GM18873 (cell line): Measurements from ENCODE around the gene NR4A1.

Source experiments
- ATAC-seq: cut with Tn5 transposase; IDR thresholded peaks from one replicate; pipeline ENCODE4 v1.9.1; 2021; ENCODE audit warnings: mild to moderate bottlenecking, moderate library complexity, moderate number of reproducible peaks; ENCODE audit not compliant: unreplicated experiment, low FRiP score

NR4A1 gene

DNA sequence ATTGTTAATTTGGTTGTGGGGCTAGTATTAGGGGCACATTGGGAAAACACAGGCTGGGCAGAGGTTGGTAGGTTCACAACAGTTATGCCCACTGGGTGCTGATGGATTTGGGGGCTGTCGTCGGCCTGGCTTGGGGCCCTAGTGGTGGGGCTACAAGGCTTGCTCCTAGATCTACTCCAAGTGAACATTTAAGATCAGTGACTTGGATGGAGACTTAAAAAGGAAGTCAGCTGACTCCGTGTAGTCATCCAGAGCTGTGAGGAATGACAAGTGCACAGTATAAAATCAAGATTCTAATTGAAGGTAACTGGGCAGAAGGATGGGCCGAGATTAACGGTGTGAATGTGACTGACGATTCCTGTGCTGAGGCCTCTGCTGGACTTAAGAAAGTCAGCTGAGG lies 12.8 kb upstream of the NR4A1 start:
- no peak for ATAC-seq

DNA sequence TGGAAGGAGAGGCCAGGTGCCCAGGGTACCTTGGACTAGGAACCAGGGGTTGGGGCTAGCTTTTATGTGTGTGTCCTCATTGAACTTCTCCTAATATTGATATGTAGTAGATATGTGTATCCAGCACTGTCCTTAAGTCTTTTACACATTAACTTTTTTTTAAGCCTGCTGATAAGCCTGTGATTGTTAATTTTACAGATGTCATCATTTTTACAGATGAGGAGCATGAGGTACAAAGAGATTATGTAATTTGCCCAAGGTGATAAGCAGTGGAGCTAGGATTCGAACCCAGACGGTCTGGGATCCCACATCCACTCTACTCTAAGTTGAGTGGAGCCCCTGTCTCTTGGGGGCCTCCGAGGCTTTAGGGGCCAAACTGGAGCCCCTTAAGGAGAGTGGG lies 10.2 kb upstream of the NR4A1 start:
- no peak for ATAC-seq

- ATAC-seq, result no peak
These were observed 9.5 kb upstream of the NR4A1 start for GRCh38 chr12:52041695-52042123.

GRCh38 chr12:52042706-52043385 lies 8.4 kb upstream of the NR4A1 start:
- no peak for ATAC-seq

DNA sequence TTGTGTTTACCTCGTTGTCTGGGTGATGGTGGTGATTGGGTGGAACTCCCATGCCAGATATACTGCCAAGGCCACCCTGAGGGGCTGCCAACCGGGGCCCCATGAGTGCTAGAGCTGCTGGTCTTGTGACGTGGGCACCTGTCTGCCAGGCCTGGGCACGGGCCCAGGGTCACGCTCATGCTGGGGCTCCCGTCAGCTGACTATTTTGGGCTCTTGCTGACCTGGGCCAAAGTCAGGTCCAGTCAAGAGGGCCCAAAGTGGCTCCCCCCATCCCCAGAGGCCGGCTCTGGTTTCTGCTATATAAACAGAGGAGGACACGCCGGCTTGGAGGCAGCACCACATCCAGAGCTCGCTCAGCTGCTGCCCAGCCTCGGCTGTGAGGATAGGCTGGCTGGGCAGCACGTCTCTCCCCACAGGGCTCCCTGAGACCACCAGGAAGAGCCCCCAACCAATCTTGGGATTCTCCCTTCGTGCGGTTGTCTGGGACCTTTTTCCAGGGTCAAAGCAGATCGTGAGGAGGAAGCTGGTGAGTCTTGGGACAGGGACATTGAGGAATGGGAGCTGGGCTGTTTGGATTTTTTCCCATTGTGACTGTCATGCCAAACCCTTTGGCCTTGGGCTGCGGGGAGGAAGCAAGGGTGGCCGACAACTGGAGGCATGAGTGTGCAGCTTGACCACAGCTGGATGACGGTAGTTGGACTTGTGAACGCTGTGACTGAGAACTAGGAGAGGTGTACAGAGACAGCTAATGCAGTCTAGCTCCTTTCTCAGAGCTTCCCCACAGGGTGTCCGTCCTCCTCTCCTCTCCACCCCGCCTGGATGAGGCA lies 7.6 kb upstream of the NR4A1 start:
- ATAC-seq, result no peak

- ATAC-seq, result no peak
These were observed 6.8 kb upstream of the NR4A1 start for GRCh38 chr12:52044292-52044983.

GRCh38 chr12:52045794-52046199 lies 5.4 kb upstream of the NR4A1 start:
- no peak for ATAC-seq

DNA sequence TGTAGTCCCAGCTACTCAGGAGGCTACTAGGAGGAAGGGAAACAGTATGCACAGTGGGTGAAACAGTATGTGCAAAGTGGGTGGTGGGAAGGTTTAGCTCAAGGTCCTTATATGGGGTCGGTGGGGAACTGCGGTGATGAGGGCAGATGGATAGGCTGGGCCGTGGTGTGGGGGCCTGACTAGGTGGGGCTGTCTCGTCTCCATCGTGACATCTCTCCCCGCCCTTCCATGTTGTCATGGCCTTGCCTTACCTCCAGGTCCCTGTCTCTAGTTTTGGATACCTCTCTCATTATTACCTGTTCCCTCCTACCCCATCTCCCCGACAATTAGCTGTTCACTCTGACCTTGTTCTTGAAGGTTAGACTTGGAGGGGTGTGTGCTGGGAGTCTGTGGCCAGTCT lies 4.4 kb upstream of the NR4A1 start:
- ATAC-seq, result no peak

DNA sequence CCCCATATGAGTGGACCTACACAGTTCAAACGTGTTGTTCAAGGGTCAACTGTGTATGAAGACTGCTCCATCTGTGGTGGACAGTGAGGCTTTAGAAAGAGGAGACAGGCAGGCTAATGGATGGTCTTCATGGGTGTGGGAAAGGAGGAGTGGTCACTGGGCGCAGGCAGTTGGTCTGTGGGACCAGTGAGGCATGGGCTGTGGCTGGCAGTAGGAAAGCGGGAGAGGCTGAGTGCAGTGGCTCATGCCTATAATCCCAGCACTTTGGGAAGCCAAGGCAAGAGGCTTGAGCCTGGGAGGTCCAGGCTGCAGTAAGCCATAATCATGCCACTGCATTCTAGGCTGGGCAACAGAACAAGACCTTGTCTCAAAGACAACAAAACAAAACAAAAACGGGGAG lies 2.0 kb upstream of the NR4A1 start:
- ATAC-seq, result no peak

DNA sequence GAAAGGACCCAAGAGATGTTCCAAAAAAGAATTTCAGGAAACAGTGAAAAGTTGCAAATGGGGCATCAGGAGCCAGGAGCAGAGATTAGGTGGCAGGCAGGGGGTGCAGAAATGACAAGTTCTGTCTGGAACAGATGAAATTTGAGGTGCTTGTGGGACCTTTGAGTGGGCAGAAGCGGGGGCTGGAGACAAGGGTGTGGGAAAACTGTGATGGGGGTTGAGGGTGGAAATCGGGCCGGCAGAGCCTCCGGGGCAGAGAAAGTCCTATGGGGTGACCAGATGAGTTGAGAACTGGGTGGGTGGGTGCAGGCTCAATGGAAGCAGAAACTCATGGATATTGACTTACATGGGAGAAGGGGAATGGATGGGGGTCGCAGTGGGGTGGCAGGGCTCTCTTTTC lies 1.6 kb upstream of the NR4A1 start:
- no peak for ATAC-seq

DNA sequence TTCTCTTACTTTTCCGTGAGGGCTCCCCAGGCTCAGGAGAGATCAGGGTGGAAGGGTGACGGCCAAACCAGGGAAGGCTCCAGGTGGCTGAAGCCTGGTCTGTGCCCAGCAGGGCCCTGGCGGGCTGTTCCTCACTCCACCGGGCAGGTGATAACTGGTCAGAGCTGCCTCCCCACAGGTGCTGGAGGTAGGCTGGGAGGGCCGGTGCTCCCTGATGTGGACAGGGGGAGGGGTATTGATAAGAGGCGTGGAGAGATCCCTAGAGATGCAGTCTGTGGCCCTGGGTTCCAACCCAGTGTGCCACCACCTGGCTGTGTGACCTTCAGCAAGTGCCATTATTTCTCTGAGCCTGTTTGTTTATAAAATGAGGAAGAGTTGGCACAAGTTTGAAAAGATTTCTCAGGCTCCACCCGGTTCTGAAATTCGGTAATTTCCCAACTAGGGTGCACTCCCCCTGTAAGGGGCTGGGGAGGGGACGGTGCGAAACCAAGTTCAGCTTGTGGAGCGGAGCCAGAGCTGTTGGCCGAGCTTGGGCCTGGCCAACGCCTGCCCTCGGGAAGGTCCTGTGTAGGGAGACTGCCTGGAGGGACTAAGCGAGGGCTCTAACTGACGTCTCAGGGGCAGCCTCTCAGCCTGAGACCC lies 1.0 kb upstream of the NR4A1 start:
- ATAC-seq, result no peak

GRCh38 chr12:52052468-52053186 lies 1.4 kb downstream of the NR4A1 start:
- no peak for ATAC-seq

DNA sequence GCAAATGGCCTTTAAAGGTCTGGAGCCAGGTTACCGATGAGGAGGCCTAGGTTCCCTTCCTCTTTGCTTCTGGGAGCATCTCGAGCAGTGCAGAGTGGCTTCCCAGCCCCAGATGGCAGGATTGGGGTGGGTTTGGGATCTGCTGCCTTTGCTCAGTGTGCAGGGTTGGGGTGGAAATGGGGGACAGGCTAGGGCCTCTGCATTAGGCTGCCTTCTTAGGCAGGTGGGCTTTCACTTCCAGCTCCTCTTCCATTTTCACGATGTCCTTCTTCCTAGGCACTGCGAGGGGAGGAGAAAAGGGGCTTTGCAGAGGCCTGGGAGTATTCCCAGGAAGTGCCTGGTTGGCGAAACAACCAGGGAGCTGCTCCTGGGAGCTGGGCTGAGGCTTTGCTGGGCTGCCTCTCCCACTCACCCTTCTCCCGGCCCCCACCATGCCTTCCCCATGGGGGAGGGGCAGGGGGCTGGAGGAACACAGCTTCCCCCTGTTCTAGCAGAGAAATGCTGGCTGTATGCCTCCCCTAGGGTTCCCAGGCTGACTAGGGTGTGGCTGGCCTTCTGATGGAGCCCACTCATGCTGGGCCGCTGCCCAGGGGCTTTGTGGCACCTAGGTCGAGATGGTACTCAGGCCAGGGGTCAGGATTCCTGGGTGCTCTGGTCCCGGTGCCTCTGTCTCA lies 2.4 kb downstream of the NR4A1 start:
- no peak for ATAC-seq

- no peak for ATAC-seq
These were observed 3.1 kb downstream of the NR4A1 start for GRCh38 chr12:52054231-52054832.

GRCh38 chr12:52054833-52055730 lies 3.8 kb downstream of the NR4A1 start:
- no peak for ATAC-seq

DNA sequence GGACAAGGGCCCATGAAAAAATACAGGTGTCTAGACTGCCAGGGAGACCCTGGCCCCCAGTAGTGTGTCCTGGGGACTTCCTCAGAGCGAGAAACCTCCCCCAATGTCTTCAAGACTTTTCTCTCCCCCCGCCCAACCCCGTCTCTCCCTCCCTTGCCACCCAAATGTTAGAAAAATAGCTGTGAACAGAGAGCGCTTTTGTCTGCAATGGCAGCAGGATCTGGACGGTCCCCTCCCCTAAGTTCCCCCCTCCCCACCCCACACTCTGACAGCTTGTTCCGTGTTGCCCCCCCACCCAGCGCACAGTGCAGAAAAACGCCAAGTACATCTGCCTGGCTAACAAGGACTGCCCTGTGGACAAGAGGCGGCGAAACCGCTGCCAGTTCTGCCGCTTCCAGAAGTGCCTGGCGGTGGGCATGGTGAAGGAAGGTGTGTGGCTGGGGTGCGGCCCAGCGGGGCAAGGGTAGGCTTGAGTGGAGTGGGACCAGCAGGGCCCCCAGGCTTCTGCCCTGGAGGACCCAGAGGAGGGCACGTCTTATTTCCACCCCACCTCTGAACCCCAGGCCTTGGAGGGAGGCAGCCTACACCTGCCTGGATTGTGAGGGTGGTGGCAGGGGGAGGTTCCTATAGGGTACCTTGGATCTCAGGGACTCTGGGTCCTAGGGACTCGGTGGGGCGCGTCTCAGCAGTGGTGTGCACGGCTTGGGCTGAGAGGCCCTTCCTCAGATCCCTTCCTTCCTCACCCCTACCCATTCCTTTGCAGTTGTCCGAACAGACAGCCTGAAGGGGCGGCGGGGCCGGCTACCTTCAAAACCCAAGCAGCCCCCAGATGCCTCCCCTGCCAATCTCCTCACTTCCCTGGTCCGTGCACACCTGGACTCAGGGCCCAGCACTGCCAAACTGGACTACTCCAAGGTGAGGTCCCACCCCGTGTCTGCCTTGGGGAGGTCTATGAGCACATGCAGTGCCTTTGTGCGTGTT lies 4.8 kb downstream of the NR4A1 start:
- no peak for ATAC-seq
